Mesothelial cell of epicardium (in vitro differentiated cells): ENCODE data around the gene CPB2. TPM values are rescaled to one million over a fixed set of nuclear protein-coding genes. Genes with fewer than 3 reads are reported as not detected.
A peak's percentile ranks its signal among the peaks of the same experiment; 100 is the strongest.

Source experiments
- DNase-seq, 2 experiments: peaks; one replicate each; pipeline ENCODE4 v3.0.0; 2021; ENCODE audit warnings: low spot score in 2 of 2; ENCODE audit not compliant: unreplicated experiment in 2 of 2
- H3K27ac Mint-ChIP-seq: 2 replicates; pipeline ENCODE4 v1.8.0; 2021; ENCODE audit warnings: mixed read lengths
- H3K27me3 Mint-ChIP-seq: 2 replicates; pipeline ENCODE4 v1.8.0; 2021; ENCODE audit warnings: low read depth, mixed read lengths
- H3K36me3 Mint-ChIP-seq: 2 replicates; pipeline ENCODE4 v1.8.0; 2021; ENCODE audit warnings: mixed read lengths
- H3K4me1 Mint-ChIP-seq: 2 replicates; pipeline ENCODE4 v1.8.0; 2021; ENCODE audit warnings: mixed read lengths
- H3K4me3 Mint-ChIP-seq: 2 replicates; pipeline ENCODE4 v1.8.0; 2021; ENCODE audit warnings: mild to moderate bottlenecking, moderate library complexity, mixed read lengths
- H3K9me3 Mint-ChIP-seq: 2 replicates; pipeline ENCODE4 v1.8.0; 2021; ENCODE audit warnings: mixed read lengths
- total RNA-seq: library from RNA; stranded (reverse); gene quantifications from 3 replicates; pipeline ENCODE4 v1.2.1, GENCODE V29; 2021
- TF ChIP-seq, protein P1 (sequence below): fragments of 200-600 bp; sonication (generic); IDR thresholded peaks from one replicate; pipeline ENCODE4 v1.5.0; 2021; ENCODE audit warnings: antibody characterized with exemption; ENCODE audit not compliant: unreplicated experiment

CPB2 gene
- total RNA-seq, 1 donor from 2014 or later, result not detected

GRCh38 chr13:46121033-46121432 is 16.2 kb upstream of the CPB2 start:
- Mint-ChIP-seq H3K27ac (no peak overlapping the region), H3K9me3 (peaks cover 5% of the 10 kb centered on the region), H3K4me1 (peaks cover 18% of the 10 kb centered on the region), H3K4me3 (no peak overlapping the region), H3K36me3 (no peaks in the 10 kb centered on the region), H3K27me3 (no peaks in the 10 kb centered on the region)
- DNase-seq, result no peak
- TF ChIP-seq, protein P1, sequence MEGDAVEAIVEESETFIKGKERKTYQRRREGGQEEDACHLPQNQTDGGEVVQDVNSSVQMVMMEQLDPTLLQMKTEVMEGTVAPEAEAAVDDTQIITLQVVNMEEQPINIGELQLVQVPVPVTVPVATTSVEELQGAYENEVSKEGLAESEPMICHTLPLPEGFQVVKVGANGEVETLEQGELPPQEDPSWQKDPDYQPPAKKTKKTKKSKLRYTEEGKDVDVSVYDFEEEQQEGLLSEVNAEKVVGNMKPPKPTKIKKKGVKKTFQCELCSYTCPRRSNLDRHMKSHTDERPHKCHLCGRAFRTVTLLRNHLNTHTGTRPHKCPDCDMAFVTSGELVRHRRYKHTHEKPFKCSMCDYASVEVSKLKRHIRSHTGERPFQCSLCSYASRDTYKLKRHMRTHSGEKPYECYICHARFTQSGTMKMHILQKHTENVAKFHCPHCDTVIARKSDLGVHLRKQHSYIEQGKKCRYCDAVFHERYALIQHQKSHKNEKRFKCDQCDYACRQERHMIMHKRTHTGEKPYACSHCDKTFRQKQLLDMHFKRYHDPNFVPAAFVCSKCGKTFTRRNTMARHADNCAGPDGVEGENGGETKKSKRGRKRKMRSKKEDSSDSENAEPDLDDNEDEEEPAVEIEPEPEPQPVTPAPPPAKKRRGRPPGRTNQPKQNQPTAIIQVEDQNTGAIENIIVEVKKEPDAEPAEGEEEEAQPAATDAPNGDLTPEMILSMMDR, result no peak

DNA sequence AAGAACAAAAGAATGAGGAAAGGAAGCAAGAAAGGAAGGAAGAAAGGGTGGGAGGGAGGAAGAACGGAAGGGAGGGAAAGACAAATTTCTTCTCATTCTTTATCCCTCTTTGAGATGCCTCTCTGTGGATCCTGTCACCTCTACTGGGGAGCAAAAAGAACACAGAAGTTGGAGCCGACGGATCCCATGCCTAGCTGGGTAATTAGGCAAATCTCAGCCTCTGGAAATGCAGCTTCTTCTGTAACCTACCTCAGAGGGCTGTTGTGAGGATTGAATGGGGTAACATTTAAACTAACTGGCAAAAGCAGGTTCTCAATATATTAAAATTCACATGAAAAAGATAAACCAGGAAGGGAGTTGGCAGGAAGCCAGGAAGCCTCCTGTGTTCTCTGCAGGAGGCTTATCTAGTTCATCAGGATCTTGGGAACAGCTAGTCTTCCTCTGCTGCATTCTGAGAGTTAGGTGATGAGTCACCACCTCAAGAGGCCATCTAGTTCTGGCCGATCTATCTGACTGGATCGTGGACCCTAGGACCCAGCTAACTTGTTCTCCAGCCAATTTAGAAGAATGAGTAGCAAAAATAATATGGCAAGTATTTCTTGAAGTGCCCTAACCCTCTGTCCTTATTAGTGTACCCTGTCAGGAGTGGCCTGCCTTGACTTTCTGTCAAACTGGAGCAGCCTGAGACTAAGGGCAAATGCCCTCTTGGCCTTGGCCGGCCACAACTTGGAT is 15.2 kb upstream of the CPB2 start:
- peaks cover 5% of the 10 kb centered on the region for H3K9me3 Mint-ChIP-seq
- no peak overlapping the region for H3K4me3 Mint-ChIP-seq
- H3K4me1 Mint-ChIP-seq, result peaks cover 11% of the 10 kb centered on the region
- DNase-seq, result peak; percentile 37 to 57
- H3K27ac Mint-ChIP-seq, result peak overlapping the region; percentile 36
- H3K27me3 Mint-ChIP-seq, result no peaks in the 10 kb centered on the region
- no peaks in the 10 kb centered on the region for H3K36me3 Mint-ChIP-seq
- TF ChIP-seq, protein P1, result no peak

- Mint-ChIP-seq H3K27ac (no peak overlapping the region), H3K27me3 (no peaks in the 10 kb centered on the region), H3K4me3 (no peak overlapping the region), H3K4me1 (peaks cover 11% of the 10 kb centered on the region), H3K36me3 (no peaks in the 10 kb centered on the region), H3K9me3 (peaks cover 5% of the 10 kb centered on the region)
- no peak for DNase-seq
- TF ChIP-seq, protein P1, result no peak
Observed at GRCh38 chr13:46116653-46117502, 12.0 kb upstream of the CPB2 start.

DNA sequence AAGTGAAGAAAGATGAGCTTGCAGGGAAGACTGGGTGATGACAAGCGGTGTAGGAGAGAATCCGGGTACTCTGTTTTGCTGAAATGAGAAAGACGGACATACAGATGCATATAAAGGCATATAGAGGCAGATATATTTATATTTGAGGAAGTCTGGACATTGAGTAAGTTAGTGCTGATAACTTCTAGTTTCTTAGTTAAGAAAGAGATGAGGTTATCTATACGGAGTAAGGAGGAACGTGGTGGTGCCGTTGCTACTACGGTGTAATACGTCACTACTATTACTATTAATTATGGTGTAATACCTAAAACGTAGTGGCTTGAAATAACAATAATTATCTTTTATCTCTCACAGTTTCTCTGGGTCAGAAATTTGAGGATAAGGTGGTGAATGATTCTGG is 9.8 kb upstream of the CPB2 start:
- H3K27me3 Mint-ChIP-seq, result no peaks in the 10 kb centered on the region
- TF ChIP-seq, protein P1, result no peak
- peaks cover 5% of the 10 kb centered on the region for H3K9me3 Mint-ChIP-seq
- no peak for DNase-seq
- no peak overlapping the region for H3K4me3 Mint-ChIP-seq
- peaks cover 2% of the 10 kb centered on the region for H3K4me1 Mint-ChIP-seq
- H3K36me3 Mint-ChIP-seq, result no peaks in the 10 kb centered on the region
- no peak overlapping the region for H3K27ac Mint-ChIP-seq

DNA sequence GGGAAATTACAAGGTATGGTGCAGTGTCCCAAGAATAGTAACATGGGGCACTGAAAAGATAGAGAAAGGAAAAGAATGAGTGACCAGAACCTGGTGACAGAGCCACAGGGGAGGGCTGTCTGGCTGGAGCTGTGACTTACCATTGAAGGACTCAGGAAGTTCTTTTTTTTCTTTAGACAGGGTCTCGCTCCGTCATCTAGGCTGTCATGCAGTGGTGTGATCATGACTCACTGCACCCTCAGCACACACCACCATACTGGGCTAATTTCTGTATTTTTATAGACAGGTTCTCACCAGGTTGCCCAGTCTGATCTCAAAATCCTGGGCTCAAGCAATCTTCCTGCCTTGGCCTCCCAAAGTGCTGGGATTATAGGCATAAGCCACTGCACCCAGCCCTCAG is 8.8 kb upstream of the CPB2 start:
- TF ChIP-seq, protein P1, result no peak
- no peaks in the 10 kb centered on the region for H3K27me3 Mint-ChIP-seq
- H3K36me3 Mint-ChIP-seq, result no peaks in the 10 kb centered on the region
- H3K4me1 Mint-ChIP-seq, result no peaks in the 10 kb centered on the region
- no peak overlapping the region for H3K27ac Mint-ChIP-seq
- no peak for DNase-seq
- peaks cover 3% of the 10 kb centered on the region for H3K9me3 Mint-ChIP-seq
- H3K4me3 Mint-ChIP-seq, result no peak overlapping the region
